Embryonic facial prominence (tissue), 1 donor: ENCODE results near the gene APEX1.
"Not testable (repeated sequence)": the region's sequence is repeated elsewhere in the genome, so short reads cannot be mapped to it uniquely, and the experiment has no call there.

Source experiments
- DNase-seq: peaks from one replicate; pipeline ENCODE4 v3.0.0-alpha.2; 2016; ENCODE audit errors: extremely low spot score

APEX1 gene

GRCh38 chr14:20472536-20473169 is 17.6 kb downstream of the APEX1 start:
- DNase-seq = no peak

GRCh38 chr14:20476776-20477175 is 21.8 kb downstream of the APEX1 start:
- no peak for DNase-seq

- no peak for DNase-seq
Observed at GRCh38 chr14:20477211-20477876, 22.3 kb downstream of the APEX1 start.

GRCh38 chr14:20478894-20479293 is 23.9 kb downstream of the APEX1 start:
- no peak for DNase-seq

- DNase-seq = no peak
Observed at GRCh38 chr14:20482382-20482781, 27.4 kb downstream of the APEX1 start.

GRCh38 chr14:20485900-20486299 is 30.9 kb downstream of the APEX1 start:
- no peak for DNase-seq

GRCh38 chr14:20486684-20487395 is 31.8 kb downstream of the APEX1 start:
- no peak for DNase-seq

- no peak for DNase-seq
Observed at GRCh38 chr14:20487396-20487725, 32.3 kb downstream of the APEX1 start.

GRCh38 chr14:20489093-20489994 is 34.3 kb downstream of the APEX1 start:
- no peak for DNase-seq

GRCh38 chr14:20490563-20490962 is 35.5 kb downstream of the APEX1 start:
- DNase-seq = no peak

GRCh38 chr14:20492486-20492885 is 37.5 kb downstream of the APEX1 start:
- DNase-seq = no peak

GRCh38 chr14:20493634-20494033 is 38.6 kb downstream of the APEX1 start:
- no peak for DNase-seq

- no peak for DNase-seq
Observed at GRCh38 chr14:20494935-20495766, 40.1 kb downstream of the APEX1 start.

- DNase-seq = no peak
Observed at GRCh38 chr14:20498622-20499021, 43.6 kb downstream of the APEX1 start.

- no peak for DNase-seq
Observed at GRCh38 chr14:20499108-20499507, 44.1 kb downstream of the APEX1 start.

- no peak for DNase-seq
Observed at GRCh38 chr14:20499881-20500280, 44.9 kb downstream of the APEX1 start.

- DNase-seq = no peak
Observed at GRCh38 chr14:20501346-20501745, 46.3 kb downstream of the APEX1 start.

GRCh38 chr14:20503898-20504297 is 48.9 kb downstream of the APEX1 start:
- no peak for DNase-seq

GRCh38 chr14:20506276-20506675 is 51.2 kb downstream of the APEX1 start:
- not testable (repeated sequence) for DNase-seq

- not testable (repeated sequence) for DNase-seq
Observed at GRCh38 chr14:20506752-20507151, 51.7 kb downstream of the APEX1 start.
